Astrocyte of the cerebellum (primary cell): ENCODE results near the gene ZEB2.
A peak's percentile ranks its signal among the peaks of the same experiment; 100 is the strongest.

ENCODE experiments used
- DNase-seq: peaks from one replicate; pipeline ENCODE4 v3.0.0-alpha.2; 2011; ENCODE audit warnings: low read depth
- H3K4me3 ChIP-seq: 2 replicates; pipeline ENCODE4 v1.5.1; 2011; ENCODE audit warnings: mild to moderate bottlenecking, low read depth, low read length, moderate library complexity
- in situ Hi-C: cut with HindIII; loops from 2 replicates; pipeline ENCODE4 v1.10.0; 2017; ENCODE audit warnings: low sequenced_read_pairs
- TF ChIP-seq, protein P1 (sequence below): IDR thresholded peaks from 2 replicates; pipeline ENCODE4 v1.5.1; 2012; ENCODE audit warnings: low read length, low read depth, moderate library complexity, mild to moderate bottlenecking; ENCODE audit errors: missing control alignments

ZEB2 gene

GRCh38 chr2:144409241-144409640 is 110.7 kb downstream of the ZEB2 start:
- in situ Hi-C loops, result no loop called here
- DNase-seq, result peak; percentile 27

DNA sequence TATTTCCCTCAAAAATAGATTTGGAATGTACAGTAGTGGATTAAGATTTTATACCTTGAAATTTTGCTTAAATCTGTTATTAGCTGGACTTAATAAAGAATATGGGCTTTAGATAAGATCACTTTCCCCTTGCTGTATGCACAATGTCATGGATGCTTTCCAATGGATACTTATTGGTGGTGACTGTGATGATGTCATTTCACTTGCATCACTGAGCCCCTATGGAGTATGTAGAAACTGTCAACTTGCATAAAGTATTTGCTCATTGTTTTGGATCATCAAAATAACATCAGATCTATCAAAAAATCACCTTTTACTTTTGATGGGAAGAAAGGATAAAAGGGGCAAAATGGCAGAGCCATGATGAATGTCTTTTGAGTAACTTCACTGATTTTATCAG is 112.7 kb downstream of the ZEB2 start:
- in situ Hi-C loops, result no loop called here
- H3K4me3 ChIP-seq, result no peak overlapping the region
- TF ChIP-seq, protein P1, sequence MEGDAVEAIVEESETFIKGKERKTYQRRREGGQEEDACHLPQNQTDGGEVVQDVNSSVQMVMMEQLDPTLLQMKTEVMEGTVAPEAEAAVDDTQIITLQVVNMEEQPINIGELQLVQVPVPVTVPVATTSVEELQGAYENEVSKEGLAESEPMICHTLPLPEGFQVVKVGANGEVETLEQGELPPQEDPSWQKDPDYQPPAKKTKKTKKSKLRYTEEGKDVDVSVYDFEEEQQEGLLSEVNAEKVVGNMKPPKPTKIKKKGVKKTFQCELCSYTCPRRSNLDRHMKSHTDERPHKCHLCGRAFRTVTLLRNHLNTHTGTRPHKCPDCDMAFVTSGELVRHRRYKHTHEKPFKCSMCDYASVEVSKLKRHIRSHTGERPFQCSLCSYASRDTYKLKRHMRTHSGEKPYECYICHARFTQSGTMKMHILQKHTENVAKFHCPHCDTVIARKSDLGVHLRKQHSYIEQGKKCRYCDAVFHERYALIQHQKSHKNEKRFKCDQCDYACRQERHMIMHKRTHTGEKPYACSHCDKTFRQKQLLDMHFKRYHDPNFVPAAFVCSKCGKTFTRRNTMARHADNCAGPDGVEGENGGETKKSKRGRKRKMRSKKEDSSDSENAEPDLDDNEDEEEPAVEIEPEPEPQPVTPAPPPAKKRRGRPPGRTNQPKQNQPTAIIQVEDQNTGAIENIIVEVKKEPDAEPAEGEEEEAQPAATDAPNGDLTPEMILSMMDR, result no peak
- DNase-seq, result no peak

More at GRCh38 chr2:144409241-144409640, 110.7 kb downstream of the ZEB2 start:
- H3K4me3 ChIP-seq, result no peak overlapping the region
- TF ChIP-seq, protein P1, result no peak

DNA sequence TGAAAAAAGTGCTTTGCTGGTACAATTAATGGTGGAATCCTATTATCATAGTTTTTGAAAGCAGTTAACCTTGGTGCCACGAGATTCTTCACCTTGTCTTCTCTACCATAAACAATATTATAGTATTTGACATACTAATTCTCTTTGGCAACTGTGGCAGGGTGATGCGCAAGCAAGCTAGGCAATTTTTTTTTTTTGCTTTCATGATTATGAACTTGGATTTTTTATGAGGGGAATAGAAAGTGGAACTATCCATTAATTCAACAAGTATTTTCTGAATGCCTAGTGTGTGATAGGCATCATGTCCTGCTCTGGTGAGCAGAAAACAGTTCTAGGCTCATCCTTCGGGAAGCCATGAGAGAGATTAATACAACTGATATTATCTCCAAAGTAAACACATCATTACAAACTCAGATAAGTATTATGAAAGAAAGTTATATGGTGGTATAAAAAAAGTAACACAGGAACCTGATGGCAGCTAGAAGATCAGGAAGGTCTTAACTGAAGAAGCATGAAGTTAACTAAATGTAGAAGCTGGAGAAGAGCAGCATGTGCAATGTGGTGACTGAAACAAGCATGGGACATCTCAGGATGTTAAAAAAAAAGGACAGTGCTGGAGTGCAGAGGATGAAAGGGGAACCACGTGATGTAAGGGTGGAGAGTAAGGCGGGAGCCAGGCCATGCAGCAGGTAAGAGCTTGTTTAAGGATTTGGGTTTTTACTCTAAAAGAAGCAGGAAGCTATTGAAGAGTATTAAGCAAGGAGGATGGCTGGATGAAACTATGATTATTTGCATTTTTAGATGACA is 113.7 kb downstream of the ZEB2 start:
- TF ChIP-seq, protein P1, result no peak
- in situ Hi-C loops, result no loop called here
- no peak for DNase-seq
- H3K4me3 ChIP-seq, result no peak overlapping the region

GRCh38 chr2:144405321-144405720 is 114.6 kb downstream of the ZEB2 start:
- TF ChIP-seq, protein P1, result no peak
- DNase-seq, result no peak
- no peak overlapping the region for H3K4me3 ChIP-seq
- in situ Hi-C loops, result no loop called here

GRCh38 chr2:144404586-144405314 is 115.2 kb downstream of the ZEB2 start:
- H3K4me3 ChIP-seq, result no peak overlapping the region
- TF ChIP-seq, protein P1, result no peak
- in situ Hi-C loops, result no loop called here
- no peak for DNase-seq

- DNase-seq, result no peak
- in situ Hi-C loops, result no loop called here
- TF ChIP-seq, protein P1, result no peak
- H3K4me3 ChIP-seq, result no peak overlapping the region
Observed at GRCh38 chr2:144403933-144404332, 116.0 kb downstream of the ZEB2 start.
